Measurements from ENCODE around the gene PNMA3. TPM values are rescaled to one million over a fixed set of nuclear protein-coding genes. Genes with fewer than 3 reads are reported as not detected.
"Not testable (repeated sequence)": the region's sequence is repeated elsewhere in the genome, so short reads cannot be mapped to it uniquely, and the experiment has no call there.

The PNMA3 gene
- total and polyA plus RNA-seq, 2 of the 4 experiments (the other 2 are of a cell fraction): 0.03 TPM; not detected in 1

GRCh38 chrX:153065389-153065788 is 9.1 kb downstream of the PNMA3 start:
- no peak overlapping the region for H4K91ac ChIP-seq (ENCODE audit: insufficient read depth, low read depth, low read length)
- H3K23ac ChIP-seq (ENCODE audit: low read depth, low read length): no peak overlapping the region
- H3K56ac ChIP-seq (ENCODE audit: extremely low read depth, insufficient read depth, low read length): no peak overlapping the region
- no peak overlapping the region for H3K4me3 ChIP-seq (ENCODE audit: insufficient read depth, low read depth, low read length)
- no peak overlapping the region for H4K5ac ChIP-seq (ENCODE audit: low read depth, low read length)
- no peaks in the 10 kb centered on the region for H3K36me3 ChIP-seq (ENCODE audit: control insufficient read depth, insufficient read depth, low read length)
- no peak overlapping the region for H2BK120ac ChIP-seq (ENCODE audit: low read depth, low read length)
- H3K27ac ChIP-seq (ENCODE audit: insufficient read depth, low read length): no peak overlapping the region
- H2AK5ac ChIP-seq (ENCODE audit: low read depth, low read length): no peak overlapping the region
- DNase-seq (no peak), ATAC-seq (ENCODE audit: low read depth) (no peak; the same call in 1 of the 2 replicates)
- no peaks in the 10 kb centered on the region for H3K9me3 ChIP-seq (ENCODE audit: control insufficient read depth, insufficient read depth, low read length)
- peak overlapping the region; percentile 44 for H2AK9ac ChIP-seq (replicated peaks; ENCODE audit: low read depth, low read length, poor library complexity)
- H3K9me1 ChIP-seq (ENCODE audit: insufficient read depth, low read length): no peaks in the 10 kb centered on the region
- no peak overlapping the region for H2BK15ac ChIP-seq (ENCODE audit: low read depth, low read length)
- H4K8ac ChIP-seq (ENCODE audit: low read depth in 2 of 2, low read length in 2 of 2): no peak overlapping the region
- H2BK5ac ChIP-seq (ENCODE audit: low read depth, low read length, poor library complexity, severe bottlenecking): no peak overlapping the region
- 44% methylated on average over 2 of the region's 6 CpGs; no CpG with 5 or more reads in 1 of the 2 experiments for WGBS, 2 experiments (ENCODE audit: extremely low coverage in 2 of 2, insufficient read length in 1 of 2)
- H3K79me1 ChIP-seq (ENCODE audit: low read depth in 1 of 2, low read length in 2 of 2): no peaks in the 10 kb centered on the region
- no peaks in the 10 kb centered on the region for H4K20me1 ChIP-seq (ENCODE audit: insufficient read depth, low read length)
- TF ChIP-seq CEBPB (IDR thresholded peaks at IDR 0.05; ENCODE audit: low read depth, low read length): no peak
- no peak for TF ChIP-seq POLR2A (IDR thresholded peaks at IDR 0.05; ENCODE audit: low read depth, low read length)
- no peak for TF ChIP-seq MAFK (IDR thresholded peaks at IDR 0.05; ENCODE audit: low read depth, low read length)
- no peak for TF ChIP-seq USF2 (IDR thresholded peaks at IDR 0.05; ENCODE audit: low read depth, low read length)
- no peak for TF ChIP-seq RCOR1 (IDR thresholded peaks at IDR 0.05; ENCODE audit: insufficient replicate concordance, low read length)
- TF ChIP-seq RAD21 (IDR thresholded peaks at IDR 0.05; ENCODE audit: low read length): no peak
- POLR2A ChIA-PET (ENCODE audit: unreplicated experiment): no interaction called here
- H3K4me2 ChIP-seq (ENCODE audit: low read depth, low read length): no peak overlapping the region
- H2BK20ac ChIP-seq (ENCODE audit: low read depth, low read length): no peak overlapping the region
- no peak overlapping the region for H3K4ac ChIP-seq (ENCODE audit: low read depth, low read length)
- H3K4me1 ChIP-seq (ENCODE audit: control insufficient read depth, insufficient read depth, low read length): peaks cover 1% of the 10 kb centered on the region; the same call in 1 of the 2 replicates
- CTCF ChIA-PET: no interaction called here
- in situ Hi-C loops (cut with MboI; ENCODE audit: low sequenced_read_pairs): no loop called here
- intact Hi-C loops (cut with micrococcal nuclease): no loop called here
- dilution Hi-C loops (cut with HindIII; ENCODE audit: low sequenced_read_pairs, unreplicated experiment): no loop called here
- H3K14ac ChIP-seq (replicated peaks; ENCODE audit: low read depth, low read length): no peak overlapping the region
- H2AFZ ChIP-seq (replicated peaks; ENCODE audit: low read length, poor library complexity): no peak overlapping the region
- no TSS peak for BruUV-seq (replicated peaks)
- H3K27me3 ChIP-seq (ENCODE audit: control insufficient read depth, insufficient read depth, low read length): no peaks in the 10 kb centered on the region; the same call in 1 of the 2 replicates
- no peak overlapping the region for H3K18ac ChIP-seq (ENCODE audit: low read depth, low read length)
- no peak overlapping the region for H3K9ac ChIP-seq (ENCODE audit: low read depth, low read length)

- H2BK15ac ChIP-seq (ENCODE audit: low read depth, low read length); H3K36me3 ChIP-seq (ENCODE audit: control insufficient read depth, insufficient read depth, low read length); intact Hi-C loops (cut with micrococcal nuclease); H3K4me3 ChIP-seq (ENCODE audit: insufficient read depth, low read depth, low read length); H4K91ac ChIP-seq (ENCODE audit: insufficient read depth, low read depth, low read length); POLR2A ChIA-PET (ENCODE audit: unreplicated experiment); H3K79me1 ChIP-seq (ENCODE audit: low read depth in 1 of 2, low read length in 2 of 2); dilution Hi-C loops (cut with HindIII; ENCODE audit: low sequenced_read_pairs, unreplicated experiment); H3K9me1 ChIP-seq (ENCODE audit: insufficient read depth, low read length); H4K5ac ChIP-seq (ENCODE audit: low read depth, low read length); H4K8ac ChIP-seq (ENCODE audit: low read depth in 2 of 2, low read length in 2 of 2); H2BK20ac ChIP-seq (ENCODE audit: low read depth, low read length); BruUV-seq (replicated peaks); H2BK5ac ChIP-seq (ENCODE audit: low read depth, low read length, poor library complexity, severe bottlenecking); H3K27me3 ChIP-seq (ENCODE audit: control insufficient read depth, insufficient read depth, low read length); ATAC-seq (ENCODE audit: low read depth); H2BK120ac ChIP-seq (ENCODE audit: low read depth, low read length); H3K18ac ChIP-seq (ENCODE audit: low read depth, low read length); in situ Hi-C loops (cut with MboI; ENCODE audit: low sequenced_read_pairs); H3K4me1 ChIP-seq (ENCODE audit: control insufficient read depth, insufficient read depth, low read length); H3K23ac ChIP-seq (ENCODE audit: low read depth, low read length); H3K14ac ChIP-seq (replicated peaks; ENCODE audit: low read depth, low read length); H3K4me2 ChIP-seq (ENCODE audit: low read depth, low read length); H3K4ac ChIP-seq (ENCODE audit: low read depth, low read length); H2AFZ ChIP-seq (replicated peaks; ENCODE audit: low read length, poor library complexity); H2AK5ac ChIP-seq (ENCODE audit: low read depth, low read length); CTCF ChIA-PET; H3K27ac ChIP-seq (ENCODE audit: insufficient read depth, low read length); H4K20me1 ChIP-seq (ENCODE audit: insufficient read depth, low read length); DNase-seq; H2AK9ac ChIP-seq (replicated peaks; ENCODE audit: low read depth, low read length, poor library complexity); H3K56ac ChIP-seq (ENCODE audit: extremely low read depth, insufficient read depth, low read length); H3K9ac ChIP-seq (ENCODE audit: low read depth, low read length); H3K9me3 ChIP-seq (ENCODE audit: control insufficient read depth, insufficient read depth, low read length): not testable (repeated sequence)
- no CpG with 5 or more reads among the region's 12 CpGs for WGBS, 2 experiments (ENCODE audit: extremely low coverage in 2 of 2, insufficient read length in 1 of 2)
These were observed 10.1 kb downstream of the PNMA3 start for GRCh38 chrX:153066402-153066801.
